Measurements from ENCODE around the gene NDUFS7. TPM values are rescaled to one million over a fixed set of nuclear protein-coding genes. Genes with fewer than 3 reads are reported as not detected.
A peak's percentile ranks its signal among the peaks of the same experiment; 100 is the strongest.

NDUFS7 gene
- 97.9 and 98.8 TPM in 2 replicates for total RNA-seq

- intact Hi-C loops (cut with micrococcal nuclease) = loop anchor here (1.0 to 5.0 kb wide), 5 partner anchors 24 to 251 kb away; partner anchors contain the start of genes C19orf25, DAZAP1 and RPS15
- Mint-ChIP-seq H3K9me3 (no peaks in the 10 kb centered on the region), H3K4me1 (ENCODE audit: low read depth) (peaks cover 18% of the 10 kb centered on the region), H3K4me3 (peak within 1 kb of the TSS; percentile 84), H3K36me3 (ENCODE audit: low read depth) (peaks cover 2% of the 10 kb centered on the region), H3K27me3 (ENCODE audit: insufficient read depth) (peaks cover 9% of the 10 kb centered on the region), H3K27ac (peak within 1 kb of the TSS; percentile 99)
- peak; percentile 89 for DNase-seq (ENCODE audit: low spot score)
These were observed at the start of gene NDUFS7 for GRCh38 chr19:1383312-1384084. Gene NDUFS7, plus strand, starts transcription at chr19:1383907. Its CDS starts 20 bp downstream, at chr19:1383927.

GRCh38 chr19:1336079-1336684 is 47.5 kb upstream of the NDUFS7 start:
- H3K4me3 Mint-ChIP-seq = no peak overlapping the region
- no peaks in the 10 kb centered on the region for H3K4me1 Mint-ChIP-seq (ENCODE audit: low read depth)
- no peak for DNase-seq (ENCODE audit: low spot score)
- intact Hi-C loops (cut with micrococcal nuclease) = no loop called here
- H3K9me3 Mint-ChIP-seq = no peaks in the 10 kb centered on the region
- no peaks in the 10 kb centered on the region for H3K36me3 Mint-ChIP-seq (ENCODE audit: low read depth)
- H3K27ac Mint-ChIP-seq = no peak overlapping the region
- no peaks in the 10 kb centered on the region for H3K27me3 Mint-ChIP-seq (ENCODE audit: insufficient read depth)

GRCh38 chr19:1340681-1341469 is 42.8 kb upstream of the NDUFS7 start:
- Mint-ChIP-seq H3K27me3 (ENCODE audit: insufficient read depth) (peaks cover 4% of the 10 kb centered on the region), H3K9me3 (no peaks in the 10 kb centered on the region), H3K27ac (no peak overlapping the region), H3K4me1 (ENCODE audit: low read depth) (no peaks in the 10 kb centered on the region), H3K4me3 (no peak overlapping the region), H3K36me3 (ENCODE audit: low read depth) (no peaks in the 10 kb centered on the region)
- intact Hi-C loops (cut with micrococcal nuclease) = no loop called here
- DNase-seq (ENCODE audit: low spot score) = no peak

- Mint-ChIP-seq H3K27ac (no peak overlapping the region), H3K27me3 (ENCODE audit: insufficient read depth) (peaks cover 4% of the 10 kb centered on the region), H3K9me3 (no peaks in the 10 kb centered on the region), H3K4me1 (ENCODE audit: low read depth) (no peaks in the 10 kb centered on the region), H3K36me3 (ENCODE audit: low read depth) (no peaks in the 10 kb centered on the region), H3K4me3 (no peak overlapping the region)
- DNase-seq (ENCODE audit: low spot score) = no peak
- intact Hi-C loops (cut with micrococcal nuclease) = no loop called here
These were observed 40.7 kb upstream of the NDUFS7 start for GRCh38 chr19:1343041-1343440.

- H3K4me1 Mint-ChIP-seq (ENCODE audit: low read depth) = no peaks in the 10 kb centered on the region
These were observed 34.5 kb upstream of the NDUFS7 start for GRCh38 chr19:1349211-1349610.

GRCh38 chr19:1350867-1351266 is 32.8 kb upstream of the NDUFS7 start:
- Mint-ChIP-seq H3K27me3 (ENCODE audit: insufficient read depth) (peaks cover 6% of the 10 kb centered on the region), H3K36me3 (ENCODE audit: low read depth) (peaks cover 2% of the 10 kb centered on the region), H3K4me1 (ENCODE audit: low read depth) (peaks cover 6% of the 10 kb centered on the region), H3K9me3 (no peaks in the 10 kb centered on the region), H3K27ac (no peak overlapping the region), H3K4me3 (no peak overlapping the region)
- DNase-seq (ENCODE audit: low spot score) = no peak
- intact Hi-C loops (cut with micrococcal nuclease) = no loop called here

More at GRCh38 chr19:1349211-1349610, 34.5 kb upstream of the NDUFS7 start:
- Mint-ChIP-seq H3K4me3 (no peak overlapping the region), H3K27ac (no peak overlapping the region), H3K27me3 (ENCODE audit: insufficient read depth) (peaks cover 8% of the 10 kb centered on the region), H3K36me3 (ENCODE audit: low read depth) (no peaks in the 10 kb centered on the region), H3K9me3 (no peaks in the 10 kb centered on the region)
- DNase-seq (ENCODE audit: low spot score) = no peak
- intact Hi-C loops (cut with micrococcal nuclease) = no loop called here

GRCh38 chr19:1351381-1351851 is 32.3 kb upstream of the NDUFS7 start:
- intact Hi-C loops (cut with micrococcal nuclease) = no loop called here
- Mint-ChIP-seq H3K4me3 (no peak overlapping the region), H3K36me3 (ENCODE audit: low read depth) (peaks cover 2% of the 10 kb centered on the region), H3K9me3 (no peaks in the 10 kb centered on the region), H3K27me3 (ENCODE audit: insufficient read depth) (peaks cover 6% of the 10 kb centered on the region), H3K27ac (no peak overlapping the region), H3K4me1 (ENCODE audit: low read depth) (peaks cover 11% of the 10 kb centered on the region)
- DNase-seq (ENCODE audit: low spot score) = no peak

GRCh38 chr19:1353144-1353543 is 30.6 kb upstream of the NDUFS7 start:
- no peak for DNase-seq (ENCODE audit: low spot score)
- H3K4me1 Mint-ChIP-seq (ENCODE audit: low read depth) = peaks cover 11% of the 10 kb centered on the region
- no peak overlapping the region for H3K27ac Mint-ChIP-seq
- no peaks in the 10 kb centered on the region for H3K9me3 Mint-ChIP-seq
- H3K4me3 Mint-ChIP-seq = peak overlapping the region; percentile 42
- H3K36me3 Mint-ChIP-seq (ENCODE audit: low read depth) = peaks cover 12% of the 10 kb centered on the region
- intact Hi-C loops (cut with micrococcal nuclease) = no loop called here
- H3K27me3 Mint-ChIP-seq (ENCODE audit: insufficient read depth) = peaks cover 6% of the 10 kb centered on the region

GRCh38 chr19:1354970-1355567 is 28.6 kb upstream of the NDUFS7 start:
- intact Hi-C loops (cut with micrococcal nuclease) = loop anchor here (1.0 to 2.0 kb wide), 3 partner anchors 28 to 80 kb away; partner anchors contain the start of genes DAZAP1, FAM174C and NDUFS7
- Mint-ChIP-seq H3K27me3 (ENCODE audit: insufficient read depth) (peaks cover 6% of the 10 kb centered on the region), H3K27ac (peak overlapping the region; percentile 82), H3K4me3 (peak overlapping the region; percentile 88), H3K9me3 (no peaks in the 10 kb centered on the region), H3K4me1 (ENCODE audit: low read depth) (peaks cover 11% of the 10 kb centered on the region), H3K36me3 (ENCODE audit: low read depth) (peaks cover 18% of the 10 kb centered on the region)
- no peak for DNase-seq (ENCODE audit: low spot score)

GRCh38 chr19:1355568-1356507 is 27.9 kb upstream of the NDUFS7 start:
- Mint-ChIP-seq H3K36me3 (ENCODE audit: low read depth) (peaks cover 19% of the 10 kb centered on the region), H3K9me3 (no peaks in the 10 kb centered on the region), H3K27ac (peak overlapping the region; percentile 82), H3K27me3 (ENCODE audit: insufficient read depth) (peaks cover 5% of the 10 kb centered on the region), H3K4me1 (ENCODE audit: low read depth) (peaks cover 11% of the 10 kb centered on the region), H3K4me3 (peak overlapping the region; percentile 88)
- intact Hi-C loops (cut with micrococcal nuclease) = loop anchor here (2.0 kb wide), 1 partner anchor 51 kb away; the partner anchor contains the start of gene DAZAP1
- DNase-seq (ENCODE audit: low spot score) = no peak

GRCh38 chr19:1356508-1356865 is 27.2 kb upstream of the NDUFS7 start:
- Mint-ChIP-seq H3K9me3 (no peaks in the 10 kb centered on the region), H3K4me1 (ENCODE audit: low read depth) (peaks cover 11% of the 10 kb centered on the region), H3K4me3 (peak overlapping the region; percentile 88), H3K27ac (no peak overlapping the region), H3K27me3 (ENCODE audit: insufficient read depth) (peaks cover 3% of the 10 kb centered on the region), H3K36me3 (ENCODE audit: low read depth) (peaks cover 19% of the 10 kb centered on the region)
- intact Hi-C loops (cut with micrococcal nuclease) = no loop called here
- DNase-seq (ENCODE audit: low spot score) = no peak
